K562 (cell line): ENCODE data around the gene ACADM. TPM values are rescaled to one million over a fixed set of nuclear protein-coding genes. Genes with fewer than 3 reads are reported as not detected.

Experiments used
- BMI1 ChIP-seq: fragments of 150-350 bp; IDR thresholded peaks from 2 replicates; pipeline ENCODE4 v1.6.1; 2014; ENCODE audit warnings: low read length
- CREB5 ChIP-seq: fragments of 250-450 bp; sonication (Bioruptor Pico); IDR thresholded peaks from 2 replicates; pipeline ENCODE4 v1.5.0; 2020; ENCODE audit warnings: mild to moderate bottlenecking
- DDX20 ChIP-seq: fragments of 450-650 bp; IDR thresholded peaks from 2 replicates; pipeline ENCODE4 v1.6.1; 2016; ENCODE audit warnings: missing genetic modification characterization, low read depth, mild to moderate bottlenecking, missing compliant biosample characterization, moderate library complexity
- E4F1 ChIP-seq: fragments of 250-450 bp; sonication (Bioruptor Pico); IDR thresholded peaks from 2 replicates; pipeline ENCODE4 v1.5.0; 2021; ENCODE audit warnings: mild to moderate bottlenecking, borderline replicate concordance
- EGR1 ChIP-seq: fragments of 450-650 bp; conservative IDR thresholded peaks from 2 replicates; pipeline ENCODE4 v1.6.1; 2017; ENCODE audit warnings: mild to moderate bottlenecking
- HNRNPLL ChIP-seq: fragments of 200-400 bp; formaldehyde crosslinking; IDR thresholded peaks from 2 replicates; pipeline ENCODE4 v1.6.1; 2017; ENCODE audit warnings: low read length, low read depth, mild to moderate bottlenecking; ENCODE audit not compliant: poor library complexity, severe bottlenecking
- LCOR ChIP-seq: sonication (generic); formaldehyde crosslinking; IDR thresholded peaks from 2 replicates; pipeline ENCODE4 v1.8.0; 2022; ENCODE audit warnings: mild to moderate bottlenecking, missing genetic modification reagents
- OTX1 ChIP-seq: fragments of 450-650 bp; formaldehyde crosslinking; IDR thresholded peaks from 2 replicates; pipeline ENCODE4 v1.4.0; 2022; ENCODE audit warnings: mild to moderate bottlenecking
- POLR2G ChIP-seq: fragments of 200-400 bp; formaldehyde crosslinking; IDR thresholded peaks from 2 replicates; pipeline ENCODE4 v1.6.1; 2017; ENCODE audit warnings: low read depth, mild to moderate bottlenecking, antibody characterized with exemption, low read length, moderate library complexity
- TAF7 ChIP-seq: fragments of 450-650 bp; IDR thresholded peaks from 2 replicates; pipeline ENCODE4 v1.6.1; 2016; ENCODE audit warnings: missing genetic modification characterization, missing compliant biosample characterization
- TAL1 ChIP-seq: fragments of 450-650 bp; IDR thresholded peaks from 2 replicates; pipeline ENCODE4 v1.6.1; 2016; ENCODE audit warnings: mild to moderate bottlenecking
- THAP7 ChIP-seq: fragments of 250-450 bp; sonication (Bioruptor Pico); IDR thresholded peaks from 2 replicates; pipeline ENCODE4 v1.5.0; 2021
- THRA ChIP-seq: fragments of 450-650 bp; IDR thresholded peaks from 2 replicates; pipeline ENCODE4 v1.6.1; 2017; ENCODE audit warnings: mild to moderate bottlenecking, moderate library complexity
- ZC3H4 ChIP-seq: sonication (generic); formaldehyde crosslinking; IDR thresholded peaks from 2 replicates; pipeline ENCODE4 v1.9.0; 2021; ENCODE audit warnings: missing genetic modification reagents, borderline replicate concordance
- ZNF140 ChIP-seq: fragments of 250-450 bp; sonication (Bioruptor Pico); IDR thresholded peaks from 2 replicates; pipeline ENCODE4 v1.8.0; 2021; ENCODE audit warnings: moderate library complexity, mild to moderate bottlenecking, inconsistent platforms
- ZNF175 ChIP-seq: fragments of 200-800 bp; sonication (Bioruptor generic); IDR thresholded peaks from 2 replicates; pipeline ENCODE4 v1.6.1; 2016; ENCODE audit warnings: low read depth, mild to moderate bottlenecking, missing genetic modification characterization, missing compliant biosample characterization
- ZNF354B ChIP-seq: fragments of 250-450 bp; sonication (Bioruptor Pico); IDR thresholded peaks from 2 replicates; pipeline ENCODE4 v1.4.0; 2020
- ZNF511 ChIP-seq: sonication (generic); formaldehyde crosslinking; IDR thresholded peaks from 2 replicates; pipeline ENCODE4 v1.8.0; 2022; ENCODE audit warnings: mild to moderate bottlenecking, missing genetic modification reagents
- polyA plus RNA-seq, 8 experiments: library from polyadenylated mRNA; depleted of rRNA in 4 of 8; stranded (reverse) in 5 of 8; unstranded in 3 of 8; fragments of >200 nt; fragmentation: Nextera tagmentation in 2 of 8; fragmentation: Illumina TruSeq in 1 of 8; extraction: Ambion mirVana in 2 of 8; extraction: Trizol in 1 of 8; gene quantifications; 2 replicates each; pipeline versions ENCODE4 v1.2.1 to v1.2.3, GENCODE V29; 2011 to 2014; ENCODE audit warnings: inconsistent platforms in 1 of 8, missing spikeins in 1 of 8
- total RNA-seq, 7 experiments: library from RNA; depleted of rRNA in 6 of 7; stranded (reverse); fragments of >200 nt in 6 of 7; fragmentation: Illumina TruSeq in 2 of 7; extraction: Trizol in 2 of 7; gene quantifications; 2 replicates each; pipeline versions ENCODE4 v1.2.1 to v1.2.3, GENCODE V29; 2011 to 2021; ENCODE audit warnings: low replicate concordance in 1 of 7
- TF ChIP-seq, protein P1 (sequence below): sonication (generic); formaldehyde crosslinking; IDR thresholded peaks from 2 replicates; pipeline ENCODE4 v1.9.0; 2022; ENCODE audit warnings: mild to moderate bottlenecking, missing genetic modification reagents

ACADM gene
- total and polyA plus RNA-seq, 9 of the 15 experiments (the other 6 are each of a cell fraction or from before 2014, with no cell fraction given), result 82.5 to 156 (median 123) TPM

DNA sequence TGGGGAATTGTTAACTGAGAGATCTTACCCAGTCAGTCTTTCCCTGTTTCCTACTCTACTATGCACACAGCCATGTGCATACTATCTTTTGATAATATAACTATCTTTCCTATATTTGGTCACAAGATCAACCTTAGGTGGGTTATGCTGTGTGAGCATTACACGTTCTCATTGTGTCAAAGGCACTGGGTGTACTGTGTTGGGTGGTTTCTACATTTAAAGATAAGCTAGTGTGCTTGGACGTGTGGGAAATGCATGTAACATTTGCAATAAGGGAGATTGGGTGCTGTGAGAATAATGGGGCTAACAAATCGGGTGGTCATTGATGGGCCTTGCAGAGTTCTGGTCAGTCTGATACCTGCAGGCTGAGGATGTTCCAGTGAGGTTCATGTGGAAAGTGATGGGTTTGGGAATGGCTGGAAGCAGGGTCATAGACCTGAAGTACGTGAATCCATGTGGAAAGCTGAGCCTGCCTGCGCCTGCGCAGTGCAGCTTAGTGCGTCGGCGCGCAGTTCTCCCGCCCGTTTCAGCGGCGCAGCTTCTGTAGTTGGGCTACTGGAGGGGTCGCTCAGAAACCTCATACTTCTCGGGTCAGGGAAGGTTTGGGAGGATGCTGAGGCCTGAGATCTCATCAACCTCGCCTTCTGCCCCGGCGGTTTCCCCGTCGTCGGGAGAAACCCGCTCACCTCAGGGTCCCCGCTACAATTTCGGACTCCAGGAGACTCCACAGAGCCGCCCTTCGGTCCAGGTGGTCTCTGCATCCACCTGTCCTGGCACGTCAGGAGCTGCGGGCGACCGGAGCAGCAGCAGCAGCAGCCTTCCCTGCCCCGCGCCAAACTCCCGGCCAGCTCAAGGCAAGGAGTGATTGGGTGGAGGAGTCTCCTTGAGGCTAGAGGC, 72.1 kb downstream of the ACADM start, which contains the start of gene MSH4 (continued):
- TF ChIP-seq CREB5, result no peak; the same call in none of the 2 replicates
- no peak for TF ChIP-seq DDX20
- TF ChIP-seq ZNF140 (CRISPR knock-in tag), result no peak
- TF ChIP-seq E4F1 (CRISPR knock-in tag), result peak; percentile 62; the same call in 1 of the 2 replicates
- TF ChIP-seq ZNF354B (CRISPR knock-in tag), result peak; percentile 57
- 0 out of 2 replicates have a peak, but pooled peaks have one; percentile 44 for TF ChIP-seq THAP7 (CRISPR knock-in tag)
- no peak for TF ChIP-seq EGR1
- no peak for TF ChIP-seq TAL1
- TF ChIP-seq TAF7 (tag), result no peak
- peak; percentile 50; the same call in 1 of the 2 replicates for TF ChIP-seq ZNF511 (CRISPR knock-in tag)
- TF ChIP-seq HNRNPLL, result peak; percentile 65
- TF ChIP-seq THRA, result no peak
- TF ChIP-seq, protein P1, sequence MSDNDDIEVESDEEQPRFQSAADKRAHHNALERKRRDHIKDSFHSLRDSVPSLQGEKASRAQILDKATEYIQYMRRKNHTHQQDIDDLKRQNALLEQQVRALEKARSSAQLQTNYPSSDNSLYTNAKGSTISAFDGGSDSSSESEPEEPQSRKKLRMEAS, result peak; percentile 64
- TF ChIP-seq POLR2G, result peak; percentile 92
- TF ChIP-seq BMI1, result no peak
- peak; percentile 67; the same call in 1 of the 2 replicates for TF ChIP-seq LCOR
- TF ChIP-seq ZNF175, result no peak
- TF ChIP-seq OTX1, result peak; percentile 98
- no peak for TF ChIP-seq ZC3H4 (CRISPR knock-in tag)
